GM12801 (cell line): ENCODE measurements around the gene FOXRED2.

ENCODE experiments used
- TF ChIP-seq, protein P1 (sequence below): IDR thresholded peaks from one replicate; pipeline ENCODE4 v1.5.1; 2011; ENCODE audit warnings: control low read depth; ENCODE audit not compliant: insufficient read length; ENCODE audit errors: extremely low read depth

The FOXRED2 gene

GRCh38 chr22:36445158-36445668 is 61.6 kb downstream of the FOXRED2 start:
- TF ChIP-seq, protein P1, sequence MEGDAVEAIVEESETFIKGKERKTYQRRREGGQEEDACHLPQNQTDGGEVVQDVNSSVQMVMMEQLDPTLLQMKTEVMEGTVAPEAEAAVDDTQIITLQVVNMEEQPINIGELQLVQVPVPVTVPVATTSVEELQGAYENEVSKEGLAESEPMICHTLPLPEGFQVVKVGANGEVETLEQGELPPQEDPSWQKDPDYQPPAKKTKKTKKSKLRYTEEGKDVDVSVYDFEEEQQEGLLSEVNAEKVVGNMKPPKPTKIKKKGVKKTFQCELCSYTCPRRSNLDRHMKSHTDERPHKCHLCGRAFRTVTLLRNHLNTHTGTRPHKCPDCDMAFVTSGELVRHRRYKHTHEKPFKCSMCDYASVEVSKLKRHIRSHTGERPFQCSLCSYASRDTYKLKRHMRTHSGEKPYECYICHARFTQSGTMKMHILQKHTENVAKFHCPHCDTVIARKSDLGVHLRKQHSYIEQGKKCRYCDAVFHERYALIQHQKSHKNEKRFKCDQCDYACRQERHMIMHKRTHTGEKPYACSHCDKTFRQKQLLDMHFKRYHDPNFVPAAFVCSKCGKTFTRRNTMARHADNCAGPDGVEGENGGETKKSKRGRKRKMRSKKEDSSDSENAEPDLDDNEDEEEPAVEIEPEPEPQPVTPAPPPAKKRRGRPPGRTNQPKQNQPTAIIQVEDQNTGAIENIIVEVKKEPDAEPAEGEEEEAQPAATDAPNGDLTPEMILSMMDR = no peak

- TF ChIP-seq, protein P1 = no peak
These were observed 63.6 kb downstream of the FOXRED2 start for GRCh38 chr22:36443198-36443770.

DNA sequence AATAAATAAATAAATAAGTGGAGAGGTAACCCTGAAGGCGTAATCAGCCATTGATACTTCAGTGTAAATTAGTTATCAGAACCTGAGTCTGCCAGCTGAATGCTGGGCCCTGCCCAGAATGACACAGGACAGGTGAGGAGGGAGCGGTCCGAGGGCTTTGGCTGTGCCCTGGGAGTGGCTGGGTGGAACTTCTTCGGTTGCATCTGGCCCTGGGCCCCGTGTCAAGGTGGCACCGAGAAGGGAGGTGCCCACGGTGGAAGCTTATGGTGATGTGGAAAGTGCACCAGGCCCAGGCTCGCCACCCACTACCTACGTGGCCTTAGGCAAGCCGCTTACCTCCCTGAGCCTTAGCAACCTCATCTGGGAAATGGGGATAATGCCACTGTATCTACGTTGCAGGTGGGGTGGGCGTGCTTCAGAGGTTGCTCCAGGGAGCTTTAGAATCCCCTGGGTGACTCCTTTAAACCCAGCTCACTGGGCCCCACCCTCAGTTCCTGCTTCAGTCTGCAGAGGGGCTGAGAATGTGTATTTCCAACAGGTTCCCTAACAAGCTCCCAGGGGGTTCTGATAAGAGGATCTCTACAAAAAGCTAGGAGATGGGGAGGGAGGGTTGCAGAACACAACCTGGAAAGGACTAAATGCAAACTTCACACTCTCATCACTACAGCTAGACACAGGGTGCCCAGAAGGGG is 64.2 kb downstream of the FOXRED2 start:
- TF ChIP-seq, protein P1 = no peak

DNA sequence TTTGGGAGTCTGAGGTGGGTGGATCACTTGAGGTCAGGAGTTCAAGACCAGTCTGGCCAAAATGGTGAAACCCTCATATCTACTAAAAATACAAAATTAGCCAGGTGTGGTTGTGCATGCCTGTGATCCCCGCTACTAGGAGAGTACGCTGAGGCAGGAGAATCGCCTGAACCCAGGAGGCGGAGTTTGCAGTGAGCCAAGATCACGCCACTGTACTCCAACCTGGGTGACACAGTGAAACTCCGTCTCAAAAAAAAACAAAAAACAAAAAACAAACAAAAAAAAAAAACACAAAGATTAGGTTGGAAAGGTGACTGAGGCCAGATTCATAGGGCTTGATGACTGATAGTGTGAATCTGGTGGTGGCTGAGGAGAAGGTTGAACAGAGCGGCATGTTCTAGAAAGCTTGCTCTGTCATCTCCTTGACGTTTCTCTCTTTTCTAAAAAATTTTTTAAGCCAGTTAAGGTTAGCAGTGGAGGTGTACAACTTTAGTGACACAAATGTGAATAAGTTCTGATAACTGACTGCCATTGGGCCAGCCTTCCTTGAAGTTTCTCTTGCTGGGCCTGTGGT is 66.3 kb downstream of the FOXRED2 start:
- TF ChIP-seq, protein P1 = no peak

DNA sequence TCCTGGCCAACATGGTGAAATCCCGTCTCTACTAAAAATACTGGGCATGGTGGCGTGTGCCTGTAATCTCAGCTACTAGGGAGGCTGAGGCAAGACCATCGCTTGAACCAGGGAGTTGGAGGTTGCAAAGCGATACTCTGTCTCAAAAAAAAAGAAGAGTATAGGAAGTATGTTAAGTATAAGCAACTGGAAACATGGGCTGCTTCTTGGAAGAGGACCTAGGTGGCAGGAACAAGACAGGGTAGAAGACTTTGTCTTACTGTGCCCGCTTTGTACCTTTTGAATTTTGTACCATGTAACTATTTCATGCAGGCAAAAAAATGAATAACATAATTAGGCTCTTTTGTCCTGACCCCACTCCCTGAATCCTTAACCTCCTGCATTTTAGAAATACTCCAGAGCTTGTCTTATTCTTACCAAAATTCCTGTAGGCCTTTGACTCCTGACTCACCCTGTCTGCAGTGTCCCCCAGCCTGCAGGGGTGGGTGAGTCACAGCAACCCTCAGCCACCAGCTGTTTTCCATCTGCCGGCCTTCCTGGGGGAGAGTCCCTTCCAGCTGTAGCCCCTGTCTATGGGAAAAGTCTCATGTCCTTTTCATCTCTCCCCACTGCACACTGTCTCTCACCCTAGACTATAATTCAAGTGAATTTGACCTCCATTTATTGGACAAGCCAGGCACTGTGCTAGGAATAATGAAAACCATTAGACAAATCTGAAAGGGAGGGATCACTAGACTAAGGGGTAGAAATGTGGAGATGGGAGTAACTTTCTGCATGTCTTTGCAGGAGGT is 67.2 kb downstream of the FOXRED2 start:
- TF ChIP-seq, protein P1 = no peak
